Sigmoid colon (tissue), 7 donors: ENCODE measurements around the gene ORC6. TPM values are rescaled to one million over a fixed set of nuclear protein-coding genes. Genes with fewer than 3 reads are reported as not detected.

Source experiments
- DNase-seq: peaks from one replicate; pipeline ENCODE4 v3.0.0-alpha.2; 2019
- H3K27ac ChIP-seq, 4 donors: fragments of 200-600 bp; sonication (generic); one replicate each; pipeline ENCODE4 v1.5.1; 2016 to 2019; ENCODE audit warnings: mild to moderate bottlenecking in 1 of 4
- H3K27me3 ChIP-seq, 3 donors: fragments of 200-600 bp; sonication (generic); one replicate each; pipeline ENCODE4 v1.5.1; 2019; ENCODE audit warnings: mild to moderate bottlenecking in 1 of 3
- H3K36me3 ChIP-seq, 4 donors: fragments of 200-600 bp; sonication (generic); one replicate each; pipeline ENCODE4 v1.5.1; 2016 to 2019
- H3K4me1 ChIP-seq, 4 donors: fragments of 200-600 bp; sonication (generic); one replicate each; pipeline ENCODE4 v1.5.1; 2017 to 2019
- H3K4me3 ChIP-seq, 4 donors: fragments of 200-600 bp; sonication (generic); one replicate each; pipeline ENCODE4 v1.5.1; 2017 to 2019; ENCODE audit warnings: mild to moderate bottlenecking in 2 of 4, moderate library complexity in 1 of 4
- H3K9me3 ChIP-seq, 4 donors: fragments of 200-600 bp in 3 of 4; sonication (generic) in 3 of 4; one replicate each; pipeline versions ENCODE4 v1.5.1 to v1.6.1; 2013 to 2019
- CTCF ChIP-seq, 4 experiments: fragments of 450-650 bp in 3 of 4; fragments of 200-600 bp in 1 of 4; IDR thresholded peaks; one replicate each; pipeline ENCODE4 v1.5.1; 2016 to 2019; ENCODE audit warnings: antibody characterized with exemption in 4 of 4, mild to moderate bottlenecking in 3 of 4, moderate library complexity in 2 of 4
- EP300 ChIP-seq, 4 donors: sonication (generic); formaldehyde crosslinking; IDR thresholded peaks; one replicate each; pipeline ENCODE4 v1.6.1; 2017; ENCODE audit warnings: antibody characterized with exemption in 4 of 4
- POLR2A ChIP-seq, 2 donors: fragments of 450-650 bp; IDR thresholded peaks; one replicate each; pipeline ENCODE4 v1.6.1; 2016; ENCODE audit warnings: antibody characterized with exemption in 2 of 2, mild to moderate bottlenecking in 2 of 2, moderate library complexity in 2 of 2
- POLR2AphosphoS5 ChIP-seq, 4 donors: sonication (generic); formaldehyde crosslinking; IDR thresholded peaks; one replicate each; pipeline ENCODE4 v1.6.1; 2017; ENCODE audit warnings: antibody characterized with exemption in 4 of 4
- WGBS, 2 donors: extraction: QIAGEN DNeasy Blood & Tissue Kit; methylation state at CpG; one replicate each; pipeline ENCODE4 v1.1.7; 2013; 5-methylcytosine and 5-hydroxymethylcytosine counted together
- intact Hi-C: fragments of 100-400 bp; cut with DNase I; formaldehyde crosslinking; loops from one replicate; pipeline ENCODE4 v1.15.1; 2023
- polyA plus RNA-seq, 3 donors: library from polyadenylated mRNA; stranded (reverse); fragments of 200-250 nt; gene quantifications; one replicate each; pipeline ENCODE4 v1.2.3, GENCODE V29; 2013
- total RNA-seq, 4 donors: library from RNA; depleted of rRNA; stranded (reverse); fragments of >200 nt; gene quantifications; one replicate each; pipeline ENCODE4 v1.1.0, GENCODE V29; 2016
- donor health status: healthy with polysubstance abuse.
- donor health status: Bipolar disorder and iron deficiency.
- donor health status: healthy.

ORC6 gene
- total and polyA plus RNA-seq, 7 donors: 0.33 to 9.2 (median 2.4) TPM

- no peak for DNase-seq
- no peak for TF ChIP-seq EP300 (IDR thresholded peaks at IDR 0.05)
- TF ChIP-seq CTCF (IDR thresholded peaks at IDR 0.05): no peak
- no peak for TF ChIP-seq POLR2AphosphoS5 (IDR thresholded peaks at IDR 0.05)
- TF ChIP-seq POLR2A (IDR thresholded peaks at IDR 0.05): no peak
- Histone ChIP-seq H3K36me3 (no peaks in the 10 kb centered on the region), H3K4me1 (peaks cover 0 to 40% (median 35%) of the 10 kb centered on the region in 4 donors), H3K4me3 (peak overlapping the region in 3 of 4 donors; percentile 90 to 97 (median 94)), H3K27ac (peak overlapping the region in 3 of 4 donors; percentile 89 to 94 (median 93)), H3K9me3 (no peaks in the 10 kb centered on the region), H3K27me3 (no peaks in the 10 kb centered on the region)
- intact Hi-C loops: no loop called here
- 4 to 17% methylated on average over 21 of the region's 21 CpGs for WGBS, 2 donors
Measured at GRCh38 chr16:46690281-46691178, 1.1 kb downstream of the ORC6 start.

GRCh38 chr16:46691726-46692125 lies 2.3 kb downstream of the ORC6 start:
- 47 to 54% methylated on average over 4 of the region's 4 CpGs for WGBS, 2 donors
- H3K9me3 ChIP-seq: no peaks in the 10 kb centered on the region
- H3K4me3 ChIP-seq: no peak overlapping the region
- DNase-seq: no peak
- H3K4me1 ChIP-seq: peaks cover 0 to 33% (median 29%) of the 10 kb centered on the region in 4 donors
- no peaks in the 10 kb centered on the region for H3K36me3 ChIP-seq
- no peak overlapping the region for H3K27ac ChIP-seq
- TF ChIP-seq POLR2AphosphoS5 (IDR thresholded peaks at IDR 0.05) (no peak), POLR2A (IDR thresholded peaks at IDR 0.05) (no peak), CTCF (IDR thresholded peaks at IDR 0.05) (no peak), EP300 (IDR thresholded peaks at IDR 0.05) (no peak)
- intact Hi-C loops: no loop called here
- H3K27me3 ChIP-seq: no peaks in the 10 kb centered on the region

- Histone ChIP-seq H3K4me3 (no peak overlapping the region), H3K4me1 (peaks cover 0 to 14% (median 13%) of the 10 kb centered on the region in 4 donors), H3K36me3 (no peaks in the 10 kb centered on the region), H3K27ac (no peak overlapping the region), H3K27me3 (no peaks in the 10 kb centered on the region), H3K9me3 (no peaks in the 10 kb centered on the region)
- intact Hi-C loops: no loop called here
- no peak for TF ChIP-seq POLR2AphosphoS5 (IDR thresholded peaks at IDR 0.05)
- TF ChIP-seq EP300 (IDR thresholded peaks at IDR 0.05): no peak
- no peak for TF ChIP-seq CTCF (IDR thresholded peaks at IDR 0.05)
- TF ChIP-seq POLR2A (IDR thresholded peaks at IDR 0.05): no peak
- WGBS, 2 donors: 97% methylated on average over 2 of the region's 2 CpGs
- no peak for DNase-seq
Measured at GRCh38 chr16:46693598-46693997, 4.1 kb downstream of the ORC6 start.

- Histone ChIP-seq H3K9me3 (no peaks in the 10 kb centered on the region), H3K4me3 (no peak overlapping the region), H3K27ac (no peak overlapping the region), H3K4me1 (peaks cover 0 to under 1% (median under 1%) of the 10 kb centered on the region in 4 donors), H3K27me3 (no peaks in the 10 kb centered on the region), H3K36me3 (no peaks in the 10 kb centered on the region)
- WGBS, 2 donors: 95% methylated on average over 5 of the region's 5 CpGs
- no peak for DNase-seq
- intact Hi-C loops: no loop called here
- TF ChIP-seq EP300 (IDR thresholded peaks at IDR 0.05): no peak
- no peak for TF ChIP-seq POLR2AphosphoS5 (IDR thresholded peaks at IDR 0.05)
- TF ChIP-seq CTCF (IDR thresholded peaks at IDR 0.05): no peak
- no peak for TF ChIP-seq POLR2A (IDR thresholded peaks at IDR 0.05)
Measured at GRCh38 chr16:46695937-46696336, 6.5 kb downstream of the ORC6 start.
